Upper lobe of left lung (tissue), 4 donors: ENCODE results near the gene CDC42.

ENCODE experiments used
- CTCF ChIP-seq, 6 experiments: fragments of 450-650 bp in 4 of 6; fragments of 200-600 bp in 2 of 6; sonication (generic) in 2 of 6; IDR thresholded peaks; one replicate each; pipeline ENCODE4 v1.5.1; 2016 to 2019; ENCODE audit warnings: antibody characterized with exemption in 6 of 6
- POLR2A ChIP-seq, 4 donors: fragments of 450-650 bp; IDR thresholded peaks; one replicate each; pipeline ENCODE4 v1.5.1; 2016 to 2017; ENCODE audit warnings: antibody characterized with exemption in 4 of 4, mild to moderate bottlenecking in 2 of 4

DNA sequence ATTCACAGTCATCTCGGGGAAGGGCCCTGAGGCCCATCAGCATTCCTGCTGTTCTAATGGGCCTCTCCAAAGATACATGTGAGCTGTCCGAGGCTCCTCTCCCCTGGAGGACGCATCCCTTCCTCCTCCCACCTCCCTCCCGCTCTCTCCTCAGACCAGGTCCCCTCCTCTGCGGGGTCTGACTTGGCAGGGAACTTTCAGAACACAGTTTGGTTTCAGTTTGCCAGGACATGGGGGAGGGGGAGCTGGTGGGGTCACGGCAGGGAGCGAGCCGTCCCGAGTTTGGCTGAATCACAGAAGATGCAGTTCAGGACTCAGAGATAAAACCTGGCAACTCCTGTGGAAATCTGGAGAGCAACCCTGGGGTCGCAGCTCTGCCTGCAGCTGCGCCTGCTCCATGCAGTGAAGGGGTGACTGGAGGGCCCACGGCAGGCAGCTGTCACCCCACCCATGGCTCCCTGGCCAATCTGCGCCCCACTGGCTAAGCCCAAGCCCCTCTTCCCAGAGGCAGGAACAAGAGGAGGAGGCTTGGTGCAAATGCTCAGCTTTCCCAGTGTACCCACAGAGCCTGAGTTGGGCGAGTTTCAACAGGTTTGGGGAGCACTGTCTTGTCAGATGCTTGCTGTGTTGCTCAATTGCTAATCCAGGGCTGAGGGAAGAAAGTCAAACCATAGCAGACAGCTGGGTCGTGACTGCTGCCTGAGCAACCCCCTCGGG is 84.7 kb downstream of the CDC42 start:
- TF ChIP-seq CTCF (IDR thresholded peaks at IDR 0.05) = no peak
- no peak for TF ChIP-seq POLR2A (IDR thresholded peaks at IDR 0.05)
